Suprapubic skin (tissue), 4 donors: ENCODE results near the gene SH3BP2.

Experiments
- CTCF ChIP-seq, 2 donors: fragments of 200-600 bp in 1 of 2; fragments of 450-650 bp in 1 of 2; sonication (generic) in 1 of 2; IDR thresholded peaks; one replicate each; pipeline ENCODE4 v1.5.1; 2016 to 2019; ENCODE audit warnings: antibody characterized with exemption in 2 of 2, mild to moderate bottlenecking in 1 of 2, moderate library complexity in 1 of 2
- POLR2A ChIP-seq, 2 donors: fragments of 450-650 bp; IDR thresholded peaks; one replicate each; pipeline ENCODE4 v1.6.1; 2017; ENCODE audit warnings: antibody characterized with exemption in 2 of 2, mild to moderate bottlenecking in 2 of 2, moderate library complexity in 2 of 2
- POLR2AphosphoS5 ChIP-seq, 3 donors: sonication (generic); formaldehyde crosslinking; IDR thresholded peaks; one replicate each; pipeline ENCODE4 v1.6.1; 2017; ENCODE audit warnings: antibody characterized with exemption in 3 of 3

- TF ChIP-seq CTCF (IDR thresholded peaks at IDR 0.05): no peak
- TF ChIP-seq POLR2AphosphoS5 (IDR thresholded peaks at IDR 0.05): no peak
- TF ChIP-seq POLR2A (IDR thresholded peaks at IDR 0.05): no peak
Observed at GRCh38 chr4:2813446-2814405, 20.8 kb downstream of the SH3BP2 start.
